Muscle of leg (tissue), 11 donors: ENCODE data around the gene BZW1. TPM values are rescaled to one million over a fixed set of nuclear protein-coding genes. Genes with fewer than 3 reads are reported as not detected.

ENCODE experiments used
- DNase-seq: peaks from one replicate; pipeline ENCODE4 v3.0.0; 2013
- H3K27ac ChIP-seq: one replicate; pipeline ENCODE4 v1.5.1; 2013; ENCODE audit warnings: mild to moderate bottlenecking, low read length, control low read depth
- H3K27me3 ChIP-seq: one replicate; pipeline ENCODE4 v1.6.1; 2013; ENCODE audit warnings: low read length; ENCODE audit not compliant: control insufficient read depth, insufficient read depth
- H3K36me3 ChIP-seq: one replicate; pipeline ENCODE4 v1.6.1; 2013; ENCODE audit warnings: low read length; ENCODE audit not compliant: control insufficient read depth, insufficient read depth
- H3K4me1 ChIP-seq: one replicate; pipeline ENCODE4 v1.6.1; 2013; ENCODE audit warnings: low read length; ENCODE audit not compliant: control insufficient read depth, insufficient read depth
- H3K4me3 ChIP-seq: one replicate; pipeline ENCODE4 v1.5.1; 2013; ENCODE audit warnings: low read length, control low read depth
- H3K9me3 ChIP-seq: replicated peaks from 2 replicates; pipeline ENCODE4 v1.6.1; 2013; ENCODE audit warnings: low read depth, low read length; ENCODE audit not compliant: control insufficient read depth
- WGBS: methylation state at CpG from one replicate; pipeline ENCODE4 v1.1.5; 2013; ENCODE audit warnings: missing lambda C conversion rate; ENCODE audit not compliant: insufficient coverage; 5-methylcytosine and 5-hydroxymethylcytosine counted together
- polyA plus RNA-seq, 8 donors: library from polyadenylated mRNA; unstranded; fragments of 120-200 nt; gene quantifications; one replicate each; pipeline versions ENCODE4 v1.2.1 to v1.2.3, GENCODE V29; 2013; ENCODE audit warnings: inconsistent platforms in 1 of 8, low replicate concordance in 1 of 8; ENCODE audit not compliant: insufficient read length in 8 of 8, insufficient read depth in 1 of 8
- total RNA-seq: library from RNA; stranded (reverse); fragments of 120-200 nt; gene quantifications from one replicate; pipeline ENCODE4 v1.2.4, GENCODE V29; 2013

BZW1 gene
- total and polyA plus RNA-seq, 9 donors = 84.7 to 193 (median 131) TPM

DNA sequence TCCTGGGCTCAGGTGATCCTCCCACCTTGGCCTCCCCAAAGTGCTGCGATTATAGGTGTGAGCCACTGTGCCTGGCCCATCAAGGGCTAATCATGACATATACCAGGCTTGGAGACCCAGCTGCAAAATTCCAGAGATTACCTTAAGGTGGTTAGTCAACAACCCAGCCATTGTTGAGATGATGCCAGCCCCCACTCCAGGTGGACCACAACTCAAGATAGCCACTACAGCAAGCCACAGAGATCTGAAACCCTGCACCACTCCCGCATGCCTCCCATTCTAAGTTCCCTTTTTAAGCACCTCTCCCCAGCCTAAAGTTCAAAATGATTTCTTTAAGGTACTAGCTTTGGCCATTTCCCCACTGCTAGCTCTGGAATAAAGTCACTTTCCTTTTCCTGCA is 57.3 kb downstream of the BZW1 start:
- WGBS = 93% methylated on average over 2 of the region's 2 CpGs
- Histone ChIP-seq H3K36me3 (peaks cover 4% of the 10 kb centered on the region), H3K4me3 (no peak overlapping the region), H3K27me3 (no peaks in the 10 kb centered on the region), H3K9me3 (no peaks in the 10 kb centered on the region), H3K4me1 (peaks cover 11% of the 10 kb centered on the region), H3K27ac (no peak overlapping the region)
- DNase-seq = no peak

DNA sequence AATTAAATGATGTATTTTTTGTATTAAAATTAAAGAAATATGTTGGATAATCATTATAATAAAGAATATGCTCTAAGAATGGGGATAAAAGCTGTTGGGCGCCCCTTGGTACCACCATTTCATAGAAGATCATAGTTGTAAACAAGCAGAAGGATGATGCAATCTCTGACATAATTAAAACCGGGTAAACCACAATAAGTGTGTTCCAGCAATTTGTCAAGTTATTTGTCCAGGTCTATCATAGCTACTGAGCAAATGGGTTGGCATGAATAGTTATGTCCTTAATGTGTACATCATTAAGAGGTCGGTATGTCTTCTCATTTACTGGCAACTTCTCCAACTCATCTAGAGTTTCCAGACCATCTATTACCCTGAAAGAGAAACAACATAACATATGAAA is 59.4 kb downstream of the BZW1 start:
- WGBS = no CpG with 5 or more reads among the region's 3 CpGs
- Histone ChIP-seq H3K4me1 (peaks cover 3% of the 10 kb centered on the region), H3K4me3 (no peak overlapping the region), H3K9me3 (no peaks in the 10 kb centered on the region), H3K36me3 (peaks cover 12% of the 10 kb centered on the region), H3K27ac (no peak overlapping the region), H3K27me3 (no peaks in the 10 kb centered on the region)
- no peak for DNase-seq

DNA sequence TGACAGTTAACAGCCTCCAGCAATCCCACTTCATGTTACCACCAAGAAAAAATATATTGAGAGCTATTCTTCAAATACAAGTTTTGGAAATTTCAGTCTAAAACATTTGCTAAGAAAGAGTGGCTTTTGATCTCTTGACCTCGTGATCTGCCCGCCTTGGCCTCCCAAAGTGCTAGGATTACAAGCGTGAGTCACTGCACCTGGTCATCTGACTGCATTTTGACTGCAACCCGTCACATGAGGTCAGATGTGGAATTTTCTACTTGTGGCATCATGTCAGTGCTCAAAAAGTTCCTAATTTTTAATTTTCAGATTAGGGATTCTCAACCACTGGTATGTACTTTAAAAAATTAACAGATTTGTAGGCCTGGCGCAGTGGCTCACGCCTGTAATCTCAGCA is 61.9 kb downstream of the BZW1 start:
- 91% methylated on average over 4 of the region's 6 CpGs for WGBS
- H3K4me1 ChIP-seq = no peaks in the 10 kb centered on the region
- no peaks in the 10 kb centered on the region for H3K9me3 ChIP-seq
- H3K27ac ChIP-seq = no peak overlapping the region
- H3K36me3 ChIP-seq = peaks cover 25% of the 10 kb centered on the region
- H3K4me3 ChIP-seq = no peak overlapping the region
- H3K27me3 ChIP-seq = no peaks in the 10 kb centered on the region
- DNase-seq = no peak

Other genes starting within 250 kb of the BZW1 start
- gene AOX1, start 225.9 kb upstream of the BZW1 start, total RNA-seq = 1.9 TPM
- gene AOX1, start 225.9 kb upstream of the BZW1 start, polyA plus RNA-seq = 1 to 10 TPM in 5 of 8 donors, under 1 TPM in 3; 0.65 to 1.8 (median 1.2) TPM
- gene CLK1, start 52.7 kb downstream of the BZW1 start, total RNA-seq = 122 TPM
- gene CLK1, start 52.7 kb downstream of the BZW1 start, polyA plus RNA-seq = 100 to 1,000 TPM; 112 to 179 (median 127) TPM
- gene PPIL3, start 77.2 kb downstream of the BZW1 start, total RNA-seq = 42.4 TPM
- 10 to 100 TPM; 26.1 to 76.0 (median 41.5) TPM for gene PPIL3, start 77.2 kb downstream of the BZW1 start, polyA plus RNA-seq
- gene NIF3L1, start 77.5 kb downstream of the BZW1 start, total RNA-seq = 20.6 TPM
- 10 to 100 TPM; 17.2 to 24.0 (median 19.7) TPM for gene NIF3L1, start 77.5 kb downstream of the BZW1 start, polyA plus RNA-seq
- 14.3 TPM for gene ORC2, start 151.8 kb downstream of the BZW1 start, total RNA-seq
- gene ORC2, start 151.8 kb downstream of the BZW1 start, polyA plus RNA-seq = 10 to 100 TPM; 11.4 to 17.5 (median 13.3) TPM